C4-2B (cell line): Measurements from ENCODE around the gene THBS2.

ENCODE experiments used
- H3K27ac ChIP-seq: fragments of 450-650 bp; 2 replicates; pipeline ENCODE4 v1.5.1; 2017
- ZFX ChIP-seq: fragments of 450-650 bp; IDR thresholded peaks from 2 replicates; pipeline ENCODE4 v1.6.1; 2017
- TF ChIP-seq, protein P1 (sequence below): fragments of 450-650 bp; conservative IDR thresholded peaks from 2 replicates; pipeline ENCODE4 v1.5.1; 2017; ENCODE audit warnings: mild to moderate bottlenecking

THBS2 gene

DNA sequence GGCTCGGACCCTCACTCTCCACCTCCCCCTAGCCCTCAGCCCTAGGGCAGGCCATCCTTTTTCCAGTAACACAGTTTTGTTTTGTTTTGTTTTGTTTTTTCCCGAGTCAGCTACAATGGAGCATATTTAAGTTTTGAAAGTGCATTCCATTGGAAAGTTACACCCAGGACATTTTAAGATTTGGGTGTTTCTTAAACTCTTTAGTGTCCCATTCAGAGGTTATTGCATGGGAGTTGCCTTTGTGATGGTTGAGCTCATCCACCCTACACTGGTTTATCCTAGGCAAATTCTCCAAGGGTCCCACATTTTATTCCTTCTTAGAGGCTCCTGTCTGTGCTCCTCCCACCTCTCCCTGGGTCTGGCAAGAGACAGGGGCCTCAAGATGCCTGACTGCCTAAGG, 58.9 kb downstream of the THBS2 start:
- TF ChIP-seq, protein P1, sequence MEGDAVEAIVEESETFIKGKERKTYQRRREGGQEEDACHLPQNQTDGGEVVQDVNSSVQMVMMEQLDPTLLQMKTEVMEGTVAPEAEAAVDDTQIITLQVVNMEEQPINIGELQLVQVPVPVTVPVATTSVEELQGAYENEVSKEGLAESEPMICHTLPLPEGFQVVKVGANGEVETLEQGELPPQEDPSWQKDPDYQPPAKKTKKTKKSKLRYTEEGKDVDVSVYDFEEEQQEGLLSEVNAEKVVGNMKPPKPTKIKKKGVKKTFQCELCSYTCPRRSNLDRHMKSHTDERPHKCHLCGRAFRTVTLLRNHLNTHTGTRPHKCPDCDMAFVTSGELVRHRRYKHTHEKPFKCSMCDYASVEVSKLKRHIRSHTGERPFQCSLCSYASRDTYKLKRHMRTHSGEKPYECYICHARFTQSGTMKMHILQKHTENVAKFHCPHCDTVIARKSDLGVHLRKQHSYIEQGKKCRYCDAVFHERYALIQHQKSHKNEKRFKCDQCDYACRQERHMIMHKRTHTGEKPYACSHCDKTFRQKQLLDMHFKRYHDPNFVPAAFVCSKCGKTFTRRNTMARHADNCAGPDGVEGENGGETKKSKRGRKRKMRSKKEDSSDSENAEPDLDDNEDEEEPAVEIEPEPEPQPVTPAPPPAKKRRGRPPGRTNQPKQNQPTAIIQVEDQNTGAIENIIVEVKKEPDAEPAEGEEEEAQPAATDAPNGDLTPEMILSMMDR = no peak
- no peak for TF ChIP-seq ZFX
- no peak overlapping the region for H3K27ac ChIP-seq

DNA sequence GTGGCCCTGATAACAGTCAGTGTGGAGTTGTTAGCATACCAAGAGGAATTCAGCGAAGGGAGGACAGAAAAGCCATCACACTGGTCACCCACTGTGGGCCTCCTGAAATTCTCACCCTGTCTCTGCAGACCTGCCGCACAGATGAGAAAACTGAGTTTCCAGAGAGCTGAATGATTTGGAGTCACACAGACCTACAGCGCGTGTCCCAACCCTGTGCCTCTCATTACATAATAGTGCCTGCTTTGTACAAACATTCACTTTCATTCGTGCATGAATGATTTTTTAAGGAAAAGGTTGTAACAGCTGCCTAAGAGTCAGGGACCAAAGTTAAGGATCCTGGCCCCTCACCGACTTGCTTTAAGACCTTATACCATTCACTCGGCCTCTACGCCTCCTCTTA, 62.7 kb downstream of the THBS2 start:
- TF ChIP-seq, protein P1 = no peak
- no peak for TF ChIP-seq ZFX
- no peak overlapping the region for H3K27ac ChIP-seq

DNA sequence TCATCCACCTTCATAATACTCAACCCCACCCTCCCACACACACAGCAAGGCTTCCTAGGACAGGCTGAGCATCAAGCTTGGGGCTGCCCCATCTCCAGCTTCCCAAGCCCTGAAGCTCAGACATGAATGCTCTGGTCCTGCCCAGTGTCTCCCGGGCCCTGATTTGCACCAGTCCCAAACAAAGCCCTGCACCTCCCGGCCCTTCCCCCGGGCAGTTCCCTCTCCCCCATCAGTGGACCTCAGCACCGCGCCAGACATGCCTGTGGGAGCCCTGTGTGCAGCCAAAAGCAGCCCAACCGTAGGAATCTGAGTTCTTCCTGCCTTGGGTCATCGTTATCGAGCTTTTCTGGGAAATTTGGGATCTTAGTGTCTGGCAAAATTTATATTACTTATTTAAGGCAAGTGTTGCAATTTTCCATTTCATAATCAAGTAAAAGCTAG, 63.5 kb downstream of the THBS2 start:
- TF ChIP-seq, protein P1 = no peak
- TF ChIP-seq ZFX = no peak
- H3K27ac ChIP-seq = no peak overlapping the region

DNA sequence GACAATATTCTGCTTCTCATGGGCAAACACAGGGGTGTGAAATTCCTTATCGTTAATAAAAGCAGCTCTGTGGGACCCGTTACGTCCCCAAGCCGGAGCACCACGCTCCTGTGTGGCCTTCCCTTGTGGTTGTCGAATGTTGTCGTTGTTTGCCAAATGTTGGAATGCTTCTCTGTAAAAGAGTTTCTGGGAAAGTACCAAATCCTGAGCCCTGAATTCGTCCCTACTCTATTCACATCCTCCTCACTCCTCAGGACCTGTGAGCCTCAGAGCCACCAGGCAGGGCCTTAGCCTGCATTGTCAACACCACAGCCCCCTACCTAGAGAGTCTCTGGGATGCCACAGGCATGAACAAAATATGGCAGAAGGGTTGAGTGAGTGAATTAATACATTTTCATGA, 64.0 kb downstream of the THBS2 start:
- TF ChIP-seq, protein P1 = no peak
- TF ChIP-seq ZFX = no peak
- H3K27ac ChIP-seq = no peak overlapping the region

DNA sequence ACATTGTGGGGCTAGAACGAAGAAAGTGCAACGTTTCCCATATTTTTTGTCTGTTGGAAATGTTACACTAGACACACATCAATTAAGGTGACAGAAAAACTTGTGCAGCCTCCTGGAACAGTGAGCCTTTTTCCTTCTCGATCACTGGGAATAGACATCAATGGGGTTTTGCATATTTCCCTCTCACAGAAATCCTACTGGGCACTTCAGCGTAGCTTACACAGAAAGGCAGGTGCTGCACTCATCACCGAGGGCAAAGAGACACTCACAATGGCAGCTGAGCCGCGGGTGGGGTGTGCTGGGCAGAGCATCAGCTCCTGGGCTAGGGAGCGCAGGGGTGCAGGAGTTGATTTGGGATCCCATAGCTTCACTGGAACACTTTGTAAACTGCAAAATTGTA, 64.5 kb downstream of the THBS2 start:
- H3K27ac ChIP-seq = no peak overlapping the region
- TF ChIP-seq ZFX = no peak
- TF ChIP-seq, protein P1 = no peak

DNA sequence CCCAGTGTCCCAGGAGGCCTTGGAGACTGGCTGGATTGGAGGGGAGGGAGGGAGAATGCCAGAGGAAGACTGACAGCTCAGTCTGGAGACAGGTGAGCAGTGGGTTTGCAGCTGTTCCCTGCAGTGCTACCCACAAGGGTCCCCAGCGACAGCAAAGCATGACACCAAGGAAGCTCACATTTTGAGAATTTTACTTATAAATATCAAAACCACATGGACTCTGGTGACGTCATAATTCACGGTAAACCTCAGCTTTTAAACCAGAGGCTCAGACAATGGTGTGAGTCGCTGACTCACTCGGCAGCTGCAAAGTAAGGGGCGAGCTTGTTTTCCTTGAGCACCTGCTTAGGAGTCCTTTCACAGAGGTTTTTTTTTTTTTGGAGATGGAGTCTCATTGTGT, 65.2 kb downstream of the THBS2 start:
- H3K27ac ChIP-seq = no peak overlapping the region
- no peak for TF ChIP-seq ZFX
- TF ChIP-seq, protein P1 = no peak

DNA sequence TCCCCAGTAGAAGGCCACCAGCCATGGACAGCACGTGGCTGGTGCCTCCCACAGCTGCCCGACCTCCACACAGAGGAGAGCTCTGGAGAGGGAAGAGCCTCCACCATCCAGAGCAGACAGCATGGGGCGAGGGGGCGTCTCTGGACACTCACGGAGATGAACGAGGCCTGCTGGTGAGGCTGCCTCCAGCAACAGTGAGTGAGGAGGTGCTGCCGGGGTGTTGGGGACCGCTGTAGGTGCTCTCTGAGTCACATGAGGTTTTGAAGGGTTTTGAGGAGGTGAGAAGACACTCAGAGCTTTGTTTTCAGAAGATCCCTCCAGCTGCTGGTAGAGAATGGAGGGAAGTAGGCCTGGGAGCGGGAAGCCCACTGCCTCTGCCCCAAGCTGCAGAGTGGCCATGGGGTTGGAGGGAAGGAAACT, 65.6 kb downstream of the THBS2 start:
- TF ChIP-seq, protein P1 = no peak
- TF ChIP-seq ZFX = no peak
- H3K27ac ChIP-seq = no peak overlapping the region
